A549 (cell line): ENCODE data around the gene ITGA2. TPM values are rescaled to one million over a fixed set of nuclear protein-coding genes. Genes with fewer than 3 reads are reported as not detected.

Experiments
- ATAC-seq, 2 experiments: fragments of 200-7000 bp in 1 of 2; fragments of >200 bp in 1 of 2; cut with Nextera tagmentation in 1 of 2; cut with Tn5 transposase in 1 of 2; 3 replicates each; pipeline versions ENCODE4 v1.8.0 to v1.9.1; 2018 to 2020; ENCODE audit warnings: mild to moderate bottlenecking in 1 of 2, moderate library complexity in 1 of 2
- CTCF ChIA-PET: fragments of 300-600 bp; sonication (Branson Sonifier 250); formaldehyde crosslinking; extraction: SDS; loops from one replicate; lab custom pipeline; 2021; ENCODE audit warnings: antibody characterized with exemption, inconsistent platforms; lab: Yijun Ruan, JAX
- POLR2A ChIA-PET: fragments of 350-600 bp; formaldehyde crosslinking; extraction: SDS; loops from one replicate; lab custom pipeline; 2021; ENCODE audit warnings: antibody characterized with exemption, inconsistent platforms; lab: Yijun Ruan, JAX
- DNase-seq, 2 experiments: peaks; one replicate each; pipeline versions ENCODE4 v3.0.0 to v3.0.0-alpha.2; 2011 to 2016; ENCODE audit warnings: low read depth in 1 of 2, low spot score in 1 of 2
- FAIRE-seq: peaks from 2 replicates; lab custom pipeline; 2011; peaks lifted over from hg19 to GRCh38; lab: Jason Lieb, UNC
- H3K27ac ChIP-seq, 2 experiments: fragments of >200 bp; sonication (Bioruptor Twin); formaldehyde crosslinking; 3 replicates each; pipeline ENCODE4 v1.5.1; 2016 to 2017
- H3K4me1 ChIP-seq: fragments of >200 bp; sonication (Bioruptor Twin); formaldehyde crosslinking; 3 replicates; pipeline ENCODE4 v1.6.1; 2016
- H3K4me2 ChIP-seq: fragments of >200 bp; sonication (Bioruptor Twin); formaldehyde crosslinking; 3 replicates; pipeline ENCODE4 v1.6.1; 2016
- H3K4me3 ChIP-seq: fragments of >200 bp; sonication (Bioruptor Twin); formaldehyde crosslinking; 3 replicates; pipeline ENCODE4 v1.5.1; 2016
- H3K9me3 ChIP-seq: fragments of >200 bp; sonication (Bioruptor Twin); formaldehyde crosslinking; 3 replicates; pipeline ENCODE4 v1.6.1; 2016
- BCL3 ChIP-seq: fragments of >200 bp; sonication (Bioruptor Twin); formaldehyde crosslinking; IDR thresholded peaks from 3 replicates; pipeline ENCODE4 v1.6.1; 2016
- CBX8 ChIP-seq: fragments of 200-600 bp; sonication (generic); IDR thresholded peaks from 2 replicates; pipeline ENCODE4 v1.6.1; 2016
- CEBPB ChIP-seq, 2 experiments: fragments of >200 bp in 1 of 2; sonication (Bioruptor Twin) in 1 of 2; formaldehyde crosslinking in 1 of 2; IDR thresholded peaks; 2 replicates each; pipeline ENCODE4 v1.6.1; 2012 to 2016
- CHD2 ChIP-seq: fragments of 150-350 bp; IDR thresholded peaks from 2 replicates; pipeline ENCODE4 v1.6.1; 2014; ENCODE audit warnings: low read length; ENCODE audit not compliant: partially characterized antibody
- EP300 ChIP-seq, 2 experiments: fragments of >200 bp; sonication (Bioruptor Twin); formaldehyde crosslinking; IDR thresholded peaks; 2 replicates in 1 of 2; 3 replicates in 1 of 2; pipeline ENCODE4 v1.6.1; 2016 to 2017
- FOSL2 ChIP-seq, 2 experiments: fragments of 450-650 bp in 1 of 2; fragments of >200 bp in 1 of 2; sonication (Bioruptor Twin) in 1 of 2; formaldehyde crosslinking; IDR thresholded peaks; 2 replicates each; pipeline versions ENCODE4 v1.5.0 to v1.6.1; 2016 to 2020; ENCODE audit warnings: mild to moderate bottlenecking in 1 of 2, moderate library complexity in 1 of 2
- GATA3 ChIP-seq: IDR thresholded peaks from 2 replicates; pipeline ENCODE4 v1.6.1; 2012; ENCODE audit warnings: borderline replicate concordance
- JUN ChIP-seq, 2 experiments: fragments of >200 bp; sonication (Bioruptor Twin); formaldehyde crosslinking; IDR thresholded peaks; 2 replicates in 1 of 2; 3 replicates in 1 of 2; pipeline ENCODE4 v1.6.1; 2016 to 2017
- POLR2A ChIP-seq: IDR thresholded peaks from 2 replicates; pipeline ENCODE4 v1.6.1; 2012; ENCODE audit warnings: mild to moderate bottlenecking, low read length
- RARB ChIP-seq: fragments of 250-450 bp; sonication (Bioruptor Pico); IDR thresholded peaks from 2 replicates; pipeline ENCODE4 v1.8.0; 2021; ENCODE audit warnings: mild to moderate bottlenecking, moderate library complexity
- REST ChIP-seq: fragments of 200-600 bp; sonication (generic); IDR thresholded peaks from 2 replicates; pipeline ENCODE4 v1.6.1; 2016; ENCODE audit warnings: antibody characterized with exemption, mild to moderate bottlenecking, moderate library complexity
- SMC3 ChIP-seq: fragments of >200 bp; sonication (Bioruptor Twin); formaldehyde crosslinking; IDR thresholded peaks from 3 replicates; pipeline ENCODE4 v1.6.1; 2018; ENCODE audit warnings: inconsistent platforms
- TP53 ChIP-seq: fragments of 250-450 bp; sonication (Bioruptor Pico); IDR thresholded peaks from 2 replicates; pipeline ENCODE4 v1.5.0; 2021; ENCODE audit warnings: mild to moderate bottlenecking, moderate library complexity
- ZNF302 ChIP-seq: fragments of 250-450 bp; sonication (Bioruptor Pico); IDR thresholded peaks from 2 replicates; pipeline ENCODE4 v1.9.0; 2021; ENCODE audit warnings: inconsistent platforms, mild to moderate bottlenecking, moderate library complexity
- WGBS: methylation state at CpG from one replicate; pipeline ENCODE4 v1.1.6; 2017; ENCODE audit errors: missing lambda C conversion rate; 5-methylcytosine and 5-hydroxymethylcytosine counted together
- polyA plus RNA-seq, 4 experiments: library from polyadenylated mRNA; depleted of rRNA in 3 of 4; stranded (reverse); fragments of >200 nt; fragmentation: RNase III in 1 of 4; extraction: RNeasy Plus Mini Kit Qiagen cat#74134 plus additional on column Dnase treatment in 1 of 4; gene quantifications; 2 replicates in 3 of 4; 3 replicates in 1 of 4; pipeline ENCODE4 v1.2.3, GENCODE V29; 2011 to 2017
- TF ChIP-seq, protein P1 (sequence below): IDR thresholded peaks from 2 replicates; pipeline ENCODE4 v1.6.1; 2012
- TF ChIP-seq, protein P2 (sequence below): fragments of >200 bp; sonication (Bioruptor Twin); formaldehyde crosslinking; IDR thresholded peaks from 2 replicates; pipeline ENCODE4 v1.6.1; 2016
- TF ChIP-seq, protein P3 (sequence below): fragments of 250-450 bp; sonication (Bioruptor Pico); IDR thresholded peaks from 2 replicates; pipeline ENCODE4 v1.5.0; 2021; ENCODE audit warnings: mild to moderate bottlenecking, moderate library complexity, borderline replicate concordance
- TF ChIP-seq, protein P4 (sequence below): fragments of 450-650 bp; IDR thresholded peaks from 2 replicates; pipeline ENCODE4 v1.6.1; 2014; ENCODE audit warnings: antibody characterized with exemption

ITGA2 gene
- polyA plus RNA-seq, 2 of the 4 experiments (the other 2 are of a cell fraction) = 8.5 to 28.0 TPM

DNA sequence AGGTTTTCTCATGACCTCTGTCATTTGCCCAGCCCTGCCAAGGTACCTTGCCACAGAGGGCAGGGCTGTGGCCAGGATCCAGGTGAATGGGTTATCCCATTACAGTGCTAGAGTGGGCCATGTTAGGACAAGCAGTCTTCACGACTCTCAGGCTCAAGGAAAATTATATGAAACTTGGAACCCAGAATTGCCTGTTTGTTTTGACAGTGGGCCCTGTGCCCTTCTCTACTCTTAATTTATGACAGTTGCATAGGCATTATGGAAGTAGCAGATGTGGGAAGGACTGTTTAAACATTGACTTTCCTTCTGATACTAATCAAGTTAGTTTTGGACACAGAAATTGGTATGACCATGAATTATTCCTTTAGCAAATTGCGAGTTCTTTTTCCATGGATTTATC is 41.7 kb downstream of the ITGA2 start (continued):
- TF ChIP-seq REST (no peak), SMC3 (no peak), GATA3 (no peak), EP300 (IDR thresholded peaks at IDR 0.05) (no peak), CBX8 (no peak), BCL3 (no peak)

DNA sequence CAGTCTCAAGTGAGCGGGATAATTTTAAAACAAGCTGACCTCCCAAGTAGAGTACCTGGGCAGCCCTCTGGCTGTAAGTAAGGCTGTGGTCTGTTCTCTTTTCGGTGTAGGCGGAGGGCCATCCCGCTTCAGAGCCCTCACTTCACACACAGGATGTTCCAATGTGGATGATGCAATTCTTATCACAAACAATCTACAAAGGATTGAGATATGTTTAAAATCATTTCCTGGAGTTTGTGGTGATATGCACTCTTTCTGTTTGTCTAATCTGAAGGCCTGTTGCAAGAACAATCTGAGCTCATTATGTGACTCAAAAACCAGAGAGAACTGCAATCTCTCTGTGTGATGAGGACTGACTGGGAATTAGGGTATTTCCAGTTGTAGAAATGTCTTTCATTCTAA is 42.5 kb downstream of the ITGA2 start:
- POLR2A ChIA-PET = interaction anchor here (0.6 to 2.6 kb wide), 5 partner anchors 10 to 83 kb away, joined by 3 to 25 read pairs (median 3); partner anchors contain the start of gene ITGA2

GRCh38 chr5:53032188-53032587 is 43.0 kb downstream of the ITGA2 start:
- Histone ChIP-seq H3K4me2 (peak overlapping the region; percentile 64), H3K27ac (peak overlapping the region; percentile 83; a peak in 5 of 6 replicates)

More for the DNA sequence above, 42.5 kb downstream of the ITGA2 start:
- WGBS = 13% methylated on average over 4 of the region's 4 CpGs
- CTCF ChIA-PET = interaction anchor here (1.1 to 7.3 kb wide), 5 partner anchors 17 to 83 kb away, joined by 3 to 43 read pairs (median 4); partner anchors contain the start of gene ITGA2
- Histone ChIP-seq H3K4me1 (peaks cover 93% of the 10 kb centered on the region), H3K4me3 (no peak overlapping the region), H3K4me2 (peak overlapping the region; percentile 64), H3K27ac (peak overlapping the region; percentile 83), H3K9me3 (no peaks in the 10 kb centered on the region)
- ATAC-seq = peak; percentile 78 to 81
- FAIRE-seq = peak; percentile 92
- DNase-seq = peak; percentile 49 to 82
- TF ChIP-seq CEBPB (IDR thresholded peaks at IDR 0.05) (peak; percentile 85 to 96), GATA3 (peak; percentile 95), CHD2 (no peak), EP300 (IDR thresholded peaks at IDR 0.05) (peak; percentile 77 to 89; a peak in 3 of 5 replicates), ZNF302 (no peak), FOSL2 (IDR thresholded peaks at IDR 0.05) (no peak), FOSL2 (CRISPR knock-in tag; IDR thresholded peaks at IDR 0.05) (peak; percentile 71), SMC3 (peak; percentile 34; the same call in 1 of the 3 replicates), TP53 (CRISPR knock-in tag) (no peak), RARB (CRISPR knock-in tag) (no peak), JUN (IDR thresholded peaks at IDR 0.05) (peak; percentile 69 to 74; a peak in 4 of 5 replicates)
- TF ChIP-seq, protein P1, sequence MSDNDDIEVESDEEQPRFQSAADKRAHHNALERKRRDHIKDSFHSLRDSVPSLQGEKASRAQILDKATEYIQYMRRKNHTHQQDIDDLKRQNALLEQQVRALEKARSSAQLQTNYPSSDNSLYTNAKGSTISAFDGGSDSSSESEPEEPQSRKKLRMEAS = peak; percentile 63; the same call in 1 of the 2 replicates
- TF ChIP-seq, protein P2, sequence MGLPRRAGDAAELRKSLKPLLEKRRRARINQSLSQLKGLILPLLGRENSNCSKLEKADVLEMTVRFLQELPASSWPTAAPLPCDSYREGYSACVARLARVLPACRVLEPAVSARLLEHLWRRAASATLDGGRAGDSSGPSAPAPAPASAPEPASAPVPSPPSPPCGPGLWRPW = 0 out of 2 replicates have a peak, but pooled peaks have one; percentile 48

More at GRCh38 chr5:53032188-53032587, 43.0 kb downstream of the ITGA2 start:
- DNase-seq = no peak
- WGBS = 20% methylated on average over 2 of the region's 2 CpGs
- ChIA-PET CTCF (interaction anchor here (1.1 to 7.3 kb wide), 5 partner anchors 18 to 83 kb away, joined by 3 to 43 read pairs (median 4); partner anchors contain the start of gene ITGA2), POLR2A (interaction anchor here (0.9 to 2.6 kb wide), 4 partner anchors 35 to 83 kb away, joined by 3 to 25 read pairs (median 3); partner anchors contain the start of gene ITGA2)
- no peak for TF ChIP-seq POLR2A
- TF ChIP-seq, protein P3, sequence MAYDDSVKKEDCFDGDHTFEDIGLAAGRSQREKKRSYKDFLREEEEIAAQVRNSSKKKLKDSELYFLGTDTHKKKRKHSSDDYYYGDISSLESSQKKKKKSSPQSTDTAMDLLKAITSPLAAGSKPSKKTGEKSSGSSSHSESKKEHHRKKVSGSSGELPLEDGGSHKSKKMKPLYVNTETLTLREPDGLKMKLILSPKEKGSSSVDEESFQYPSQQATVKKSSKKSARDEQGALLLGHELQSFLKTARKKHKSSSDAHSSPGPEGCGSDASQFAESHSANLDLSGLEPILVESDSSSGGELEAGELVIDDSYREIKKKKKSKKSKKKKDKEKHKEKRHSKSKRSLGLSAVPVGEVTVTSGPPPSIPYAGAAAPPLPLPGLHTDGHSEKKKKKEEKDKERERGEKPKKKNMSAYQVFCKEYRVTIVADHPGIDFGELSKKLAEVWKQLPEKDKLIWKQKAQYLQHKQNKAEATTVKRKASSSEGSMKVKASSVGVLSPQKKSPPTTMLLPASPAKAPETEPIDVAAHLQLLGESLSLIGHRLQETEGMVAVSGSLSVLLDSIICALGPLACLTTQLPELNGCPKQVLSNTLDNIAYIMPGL (CRISPR knock-in tag) = no peak
- TF ChIP-seq, protein P4, sequence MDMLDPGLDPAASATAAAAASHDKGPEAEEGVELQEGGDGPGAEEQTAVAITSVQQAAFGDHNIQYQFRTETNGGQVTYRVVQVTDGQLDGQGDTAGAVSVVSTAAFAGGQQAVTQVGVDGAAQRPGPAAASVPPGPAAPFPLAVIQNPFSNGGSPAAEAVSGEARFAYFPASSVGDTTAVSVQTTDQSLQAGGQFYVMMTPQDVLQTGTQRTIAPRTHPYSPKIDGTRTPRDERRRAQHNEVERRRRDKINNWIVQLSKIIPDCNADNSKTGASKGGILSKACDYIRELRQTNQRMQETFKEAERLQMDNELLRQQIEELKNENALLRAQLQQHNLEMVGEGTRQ = peak; percentile 86
- TF ChIP-seq CBX8 = no peak
- FAIRE-seq = no peak
- no peak for ATAC-seq
- peaks cover 93% of the 10 kb centered on the region for H3K4me1 ChIP-seq
- no peaks in the 10 kb centered on the region for H3K9me3 ChIP-seq
- no peak overlapping the region for H3K4me3 ChIP-seq
